Fibroblast of pulmonary artery (primary cell): ENCODE results near the gene RETN.

ENCODE experiments used
- DNase-seq: peaks from one replicate; pipeline ENCODE4 v3.0.0-alpha.2; 2010; ENCODE audit warnings: low read depth
- H3K4me3 ChIP-seq: replicated peaks from 2 replicates; pipeline ENCODE4 v1.5.1; 2011; ENCODE audit warnings: low read depth, mild to moderate bottlenecking, control low read depth, low read length, moderate library complexity
- TF ChIP-seq, protein P1 (sequence below): IDR thresholded peaks from 2 replicates; pipeline ENCODE4 v1.5.1; 2011; ENCODE audit warnings: mild to moderate bottlenecking, control low read depth, low read length, inconsistent platforms; ENCODE audit errors: missing control alignments

Gene RETN

DNA sequence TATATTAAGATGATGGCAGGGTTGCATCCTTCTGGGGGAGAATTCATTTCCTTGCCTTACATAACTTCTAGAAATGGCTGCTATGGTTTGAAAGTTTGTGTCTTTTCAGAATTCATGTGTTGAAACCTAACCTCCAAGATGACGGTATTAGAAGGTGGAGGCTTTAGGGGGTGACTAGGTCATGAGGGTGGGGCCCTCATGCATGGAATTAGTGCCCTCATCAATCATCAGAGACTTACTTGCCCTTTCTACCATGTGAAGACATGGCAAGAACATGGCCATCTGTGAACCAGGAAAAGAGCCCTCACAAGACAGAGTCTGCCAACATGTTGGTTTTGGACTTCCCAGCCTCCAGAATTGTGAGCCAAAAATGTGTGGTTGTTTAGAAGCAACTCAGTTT is 47.9 kb downstream of the RETN start:
- TF ChIP-seq, protein P1, sequence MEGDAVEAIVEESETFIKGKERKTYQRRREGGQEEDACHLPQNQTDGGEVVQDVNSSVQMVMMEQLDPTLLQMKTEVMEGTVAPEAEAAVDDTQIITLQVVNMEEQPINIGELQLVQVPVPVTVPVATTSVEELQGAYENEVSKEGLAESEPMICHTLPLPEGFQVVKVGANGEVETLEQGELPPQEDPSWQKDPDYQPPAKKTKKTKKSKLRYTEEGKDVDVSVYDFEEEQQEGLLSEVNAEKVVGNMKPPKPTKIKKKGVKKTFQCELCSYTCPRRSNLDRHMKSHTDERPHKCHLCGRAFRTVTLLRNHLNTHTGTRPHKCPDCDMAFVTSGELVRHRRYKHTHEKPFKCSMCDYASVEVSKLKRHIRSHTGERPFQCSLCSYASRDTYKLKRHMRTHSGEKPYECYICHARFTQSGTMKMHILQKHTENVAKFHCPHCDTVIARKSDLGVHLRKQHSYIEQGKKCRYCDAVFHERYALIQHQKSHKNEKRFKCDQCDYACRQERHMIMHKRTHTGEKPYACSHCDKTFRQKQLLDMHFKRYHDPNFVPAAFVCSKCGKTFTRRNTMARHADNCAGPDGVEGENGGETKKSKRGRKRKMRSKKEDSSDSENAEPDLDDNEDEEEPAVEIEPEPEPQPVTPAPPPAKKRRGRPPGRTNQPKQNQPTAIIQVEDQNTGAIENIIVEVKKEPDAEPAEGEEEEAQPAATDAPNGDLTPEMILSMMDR, result no peak
- no peak for DNase-seq
- no peak overlapping the region for H3K4me3 ChIP-seq

DNA sequence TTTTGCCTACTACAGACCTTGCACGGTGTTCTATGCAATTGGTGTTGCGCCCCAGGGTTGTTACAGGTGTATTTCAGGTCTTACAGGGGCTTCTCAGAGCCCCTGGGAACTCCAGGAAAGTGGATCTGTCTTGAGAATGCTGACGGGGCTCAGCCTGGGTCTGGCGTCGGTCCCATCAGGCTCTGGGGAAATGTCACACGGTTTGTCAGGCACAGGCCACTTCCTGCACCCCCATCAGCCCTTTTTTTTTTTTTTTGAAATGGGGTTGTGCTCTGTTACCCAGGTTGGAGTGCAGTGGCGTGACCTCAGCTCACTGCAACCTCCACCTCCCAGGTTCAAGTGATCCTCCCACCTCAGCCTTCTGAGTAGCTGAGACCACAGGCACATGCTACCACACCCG is 49.8 kb downstream of the RETN start:
- no peak overlapping the region for H3K4me3 ChIP-seq
- TF ChIP-seq, protein P1, result no peak
- DNase-seq, result no peak
